Fibroblast of lung (primary cell): ENCODE measurements around the gene RAPH1.

Experiments used
- EZH2 ChIP-seq: IDR thresholded peaks from 2 replicates; pipeline ENCODE4 v1.5.1; 2012; ENCODE audit warnings: low read length, control low read depth, mild to moderate bottlenecking; ENCODE audit errors: missing control alignments
- TF ChIP-seq, protein P1 (sequence below), 2 donors: IDR thresholded peaks in 1 of 2; conservative IDR thresholded peaks in 1 of 2; 1 replicate in 1 of 2; 2 replicates in 1 of 2; pipeline ENCODE4 v1.5.1; 2011 to 2012; ENCODE audit warnings: low read length in 2 of 2, control low read depth in 1 of 2, inconsistent platforms in 1 of 2, low read depth in 1 of 2, mild to moderate bottlenecking in 1 of 2

DNA sequence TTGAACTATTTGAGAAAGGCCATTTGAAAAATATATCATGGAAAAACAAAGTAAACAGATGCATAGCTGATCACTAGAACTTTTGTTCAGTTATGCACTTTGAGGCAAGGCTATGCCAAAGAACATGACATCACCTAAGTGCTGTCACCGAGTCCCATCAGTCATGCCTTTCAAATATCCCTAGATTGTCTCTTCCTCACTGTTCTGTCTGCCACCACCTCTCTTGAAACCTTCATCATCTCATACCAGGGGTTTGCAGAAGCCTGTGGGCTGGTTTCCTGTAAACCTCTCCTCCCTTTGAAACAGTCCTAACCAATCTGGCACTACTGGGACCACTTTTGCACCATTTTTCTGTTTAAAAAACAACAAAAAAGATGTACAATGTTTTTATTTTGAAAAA lies 12.3 kb upstream of the RAPH1 start:
- TF ChIP-seq, protein P1, sequence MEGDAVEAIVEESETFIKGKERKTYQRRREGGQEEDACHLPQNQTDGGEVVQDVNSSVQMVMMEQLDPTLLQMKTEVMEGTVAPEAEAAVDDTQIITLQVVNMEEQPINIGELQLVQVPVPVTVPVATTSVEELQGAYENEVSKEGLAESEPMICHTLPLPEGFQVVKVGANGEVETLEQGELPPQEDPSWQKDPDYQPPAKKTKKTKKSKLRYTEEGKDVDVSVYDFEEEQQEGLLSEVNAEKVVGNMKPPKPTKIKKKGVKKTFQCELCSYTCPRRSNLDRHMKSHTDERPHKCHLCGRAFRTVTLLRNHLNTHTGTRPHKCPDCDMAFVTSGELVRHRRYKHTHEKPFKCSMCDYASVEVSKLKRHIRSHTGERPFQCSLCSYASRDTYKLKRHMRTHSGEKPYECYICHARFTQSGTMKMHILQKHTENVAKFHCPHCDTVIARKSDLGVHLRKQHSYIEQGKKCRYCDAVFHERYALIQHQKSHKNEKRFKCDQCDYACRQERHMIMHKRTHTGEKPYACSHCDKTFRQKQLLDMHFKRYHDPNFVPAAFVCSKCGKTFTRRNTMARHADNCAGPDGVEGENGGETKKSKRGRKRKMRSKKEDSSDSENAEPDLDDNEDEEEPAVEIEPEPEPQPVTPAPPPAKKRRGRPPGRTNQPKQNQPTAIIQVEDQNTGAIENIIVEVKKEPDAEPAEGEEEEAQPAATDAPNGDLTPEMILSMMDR (conservative IDR thresholded peaks at IDR 0.05 in 1 of 2, IDR thresholded peaks at IDR 0.05 in 1 of 2; ENCODE audit: low read depth in 1 of 2, low read length in 2 of 2) = no peak
- TF ChIP-seq EZH2 = no peak
